HepG2 (cell line): ENCODE measurements around the gene YJEFN3. TPM values are rescaled to one million over a fixed set of nuclear protein-coding genes. Genes with fewer than 3 reads are reported as not detected.

Experiments
- ATAC-seq: fragments of 200-7000 bp; cut with Tn5 transposase; 3 replicates; pipeline ENCODE4 v1.9.1; 2020; ENCODE audit warnings: mild to moderate bottlenecking, moderate library complexity
- BruUV-seq: library from RNA; stranded (reverse); fragments of 400-500 nt; replicated peaks from 2 replicates; lab custom pipeline; 2021; lab: Mats Ljungman, UMichigan
- CTCF ChIA-PET: fragments of 300-600 bp; formaldehyde crosslinking; extraction: SDS; loops from one replicate; lab custom pipeline; 2021; ENCODE audit warnings: low total read pairs, inconsistent platforms, low intra/inter-chr PET ratio; lab: Yijun Ruan, JAX
- POLR2A ChIA-PET: fragments of 350-600 bp; sonication (Branson Sonifier 250); formaldehyde crosslinking; loops from one replicate; lab custom pipeline; 2020; ENCODE audit warnings: antibody characterized with exemption, inconsistent platforms; lab: Yijun Ruan, JAX
- DNase-seq: peaks from one replicate; pipeline ENCODE4 v3.0.0-alpha.2; 2015; ENCODE audit warnings: low spot score
- FAIRE-seq: peaks from 3 replicates; lab custom pipeline; 2011; peaks lifted over from hg19 to GRCh38; lab: Jason Lieb, UNC
- H2AFZ ChIP-seq: one replicate; pipeline ENCODE4 v1.6.1; 2011; ENCODE audit warnings: low read length, inconsistent platforms
- H3K27ac ChIP-seq: fragments of 300-600 bp; 3 replicates; pipeline ENCODE4 v1.8.0; 2011; ENCODE audit warnings: mixed run types, mild to moderate bottlenecking, mixed read lengths, low read length, inconsistent platforms; ENCODE audit not compliant: insufficient read depth; ENCODE audit errors: extremely low read length
- H3K27me3 ChIP-seq, 2 experiments: fragments of 200-600 bp in 1 of 2; 2 replicates in 1 of 2; 3 replicates in 1 of 2; pipeline versions ENCODE4 v1.6.0 to v1.8.0; 2011; ENCODE audit warnings: low read length in 2 of 2, mild to moderate bottlenecking in 2 of 2, moderate library complexity in 2 of 2, inconsistent platforms in 1 of 2; ENCODE audit not compliant: insufficient read depth in 2 of 2, control insufficient read depth in 1 of 2
- H3K36me3 ChIP-seq, 2 experiments: fragments of 200-600 bp in 1 of 2; replicated peaks in 1 of 2; 2 replicates in 1 of 2; 3 replicates in 1 of 2; pipeline versions ENCODE4 v1.5.1 to v1.8.0; 2011; ENCODE audit warnings: low read length in 2 of 2, inconsistent platforms in 1 of 2; ENCODE audit not compliant: insufficient read depth in 2 of 2, control insufficient read depth in 1 of 2
- H3K4me1 ChIP-seq: 2 replicates; pipeline ENCODE4 v1.5.1; 2012; ENCODE audit warnings: low read length, inconsistent platforms; ENCODE audit not compliant: insufficient read depth
- H3K4me2 ChIP-seq: 2 replicates; pipeline ENCODE4 v1.6.0; 2011; ENCODE audit warnings: low read depth, low read length, inconsistent platforms
- H3K4me3 ChIP-seq, 3 experiments: fragments of 200-600 bp in 1 of 3; sonication (generic), shearing (Covaris generic) in 1 of 3; replicated peaks in 1 of 3; 2 replicates each; pipeline ENCODE4 v1.5.1; 2011 to 2016; ENCODE audit warnings: low read length in 3 of 3, inconsistent platforms in 2 of 3, low read depth in 2 of 3, mild to moderate bottlenecking in 2 of 3, control low read depth in 1 of 3, mixed read lengths in 1 of 3; ENCODE audit not compliant: insufficient read depth in 1 of 3
- H3K79me2 ChIP-seq: one replicate; pipeline ENCODE4 v1.6.1; 2011; ENCODE audit warnings: low read length, inconsistent platforms; ENCODE audit not compliant: insufficient read depth
- H3K9ac ChIP-seq: 2 replicates; pipeline ENCODE4 v1.6.0; 2011; ENCODE audit warnings: mild to moderate bottlenecking, low read depth, low read length, inconsistent platforms; ENCODE audit not compliant: insufficient read depth
- H3K9me3 ChIP-seq: 2 replicates; pipeline ENCODE4 v1.5.1; 2012; ENCODE audit warnings: mild to moderate bottlenecking, low read length
- H4K20me1 ChIP-seq: 2 replicates; pipeline ENCODE4 v1.6.0; 2011; ENCODE audit warnings: inconsistent platforms, mild to moderate bottlenecking, low read length, moderate library complexity; ENCODE audit not compliant: insufficient read depth
- DDIT3 ChIP-seq: sonication (generic); formaldehyde crosslinking; IDR thresholded peaks from 2 replicates; pipeline ENCODE4 v1.4.0; 2020; ENCODE audit warnings: mild to moderate bottlenecking, missing genetic modification reagents
- GTF3A ChIP-seq: sonication (generic); formaldehyde crosslinking; conservative IDR thresholded peaks from 2 replicates; pipeline ENCODE4 v1.4.0; 2020; ENCODE audit warnings: mild to moderate bottlenecking, missing genetic modification reagents
- HHEX ChIP-seq: IDR thresholded peaks from 2 replicates; pipeline ENCODE4 v1.6.1; 2016; ENCODE audit warnings: control low read depth
- LCORL ChIP-seq, 2 experiments: fragments of 450-650 bp in 1 of 2; sonication (generic) in 1 of 2; formaldehyde crosslinking in 1 of 2; IDR thresholded peaks; 2 replicates each; pipeline versions ENCODE4 v1.5.0 to v1.6.1; 2017 to 2020; ENCODE audit warnings: antibody characterized with exemption in 1 of 2, missing genetic modification reagents in 1 of 2
- PBX2 ChIP-seq: IDR thresholded peaks from 2 replicates; pipeline ENCODE4 v1.6.1; 2016; ENCODE audit warnings: control low read depth
- RERE ChIP-seq: IDR thresholded peaks from 2 replicates; pipeline ENCODE4 v1.6.1; 2016; ENCODE audit warnings: low read depth, missing genetic modification reagents, missing compliant biosample characterization
- RFXANK ChIP-seq: IDR thresholded peaks from 2 replicates; pipeline ENCODE4 v1.6.1; 2016
- SSRP1 ChIP-seq: IDR thresholded peaks from 2 replicates; pipeline ENCODE4 v1.6.1; 2016; ENCODE audit warnings: control low read depth
- ZNF720 ChIP-seq: sonication (generic); formaldehyde crosslinking; IDR thresholded peaks from 2 replicates; pipeline ENCODE4 v1.4.0; 2020; ENCODE audit warnings: missing genetic modification reagents
- ZXDC ChIP-seq: sonication (generic); formaldehyde crosslinking; IDR thresholded peaks from 2 replicates; pipeline ENCODE4 v1.5.0; 2020; ENCODE audit warnings: mild to moderate bottlenecking, missing genetic modification reagents
- whole genome bisulfite sequencing: methylation state at CpG from one replicate; pipeline ENCODE4 v1.1.6; 2017; ENCODE audit warnings: low lambda C conversion rate; 5-methylcytosine and 5-hydroxymethylcytosine counted together
- in situ Hi-C: cut with HindIII; loops from 2 replicates; pipeline ENCODE4 v1.10.0; 2017; ENCODE audit warnings: low pct_unique_long_range_greater_than_20kb; ENCODE audit not compliant: extremely low pct_ligation_motif_present
- intact Hi-C: fragments of 100-400 bp; cut with micrococcal nuclease; formaldehyde crosslinking; loops from one replicate; pipeline ENCODE4 v1.10.0; 2022; ENCODE audit not compliant: unreplicated experiment
- polyA plus RNA-seq, 8 experiments: library from polyadenylated mRNA; depleted of rRNA in 3 of 8; stranded (reverse) in 7 of 8; unstranded in 1 of 8; fragments of >200 nt; fragmentation: Illumina TruSeq in 4 of 8; extraction: Trizol in 4 of 8; gene quantifications; 2 replicates each; pipeline versions ENCODE4 v1.2.1 to v1.2.3, GENCODE V29; 2011 to 2016; ENCODE audit warnings: low read depth in 4 of 8, missing spikeins in 1 of 8, mixed read lengths in 1 of 8; ENCODE audit not compliant: insufficient read depth in 1 of 8
- total RNA-seq, 5 experiments: library from RNA; depleted of rRNA; stranded (reverse); fragments of >200 nt; fragmentation: Illumina TruSeq; extraction: Trizol; gene quantifications; 2 replicates each; pipeline ENCODE4 v1.2.3, GENCODE V29; 2016; ENCODE audit warnings: low read depth in 1 of 5

YJEFN3 gene
- total and polyA plus RNA-seq, 2 of the 13 experiments (the other 11 are each of a cell fraction or from before 2014, with no cell fraction given), result 0.89 to 4.0 TPM

GRCh38 chr19:19582471-19582870 is 53.8 kb downstream of the YJEFN3 start:
- H3K36me3 ChIP-seq, result no peaks in the 10 kb centered on the region
- intact Hi-C loops, result no loop called here
- H2AFZ ChIP-seq, result no peak overlapping the region
- no peak overlapping the region for H3K4me2 ChIP-seq
- DNase-seq (no peak), ATAC-seq (no peak), FAIRE-seq (no peak)
- no TSS peak for BruUV-seq
- no peaks in the 10 kb centered on the region for H4K20me1 ChIP-seq
- H3K9me3 ChIP-seq, result no peaks in the 10 kb centered on the region
- CTCF ChIA-PET, result no interaction called here
- H3K4me3 ChIP-seq, result no peak overlapping the region
- POLR2A ChIA-PET, result no interaction called here
- H3K27me3 ChIP-seq, result peaks cover 0 to 6% of the 10 kb centered on the region in 2 experiments; a peak in 3 of 5 replicates
- no peak overlapping the region for H3K9ac ChIP-seq
- H3K4me1 ChIP-seq, result no peaks in the 10 kb centered on the region
- no peak overlapping the region for H3K27ac ChIP-seq
- TF ChIP-seq LCORL (IDR thresholded peaks at IDR 0.05) (no peak), LCORL (CRISPR knock-in tag; IDR thresholded peaks at IDR 0.05) (no peak), ZNF720 (CRISPR knock-in tag) (no peak), SSRP1 (no peak), GTF3A (CRISPR knock-in tag) (no peak), RFXANK (no peak), DDIT3 (CRISPR knock-in tag) (no peak)
- 19% methylated on average over 3 of the region's 6 CpGs for WGBS
- in situ Hi-C loops, result no loop called here
- no peaks in the 10 kb centered on the region for H3K79me2 ChIP-seq

- DNase-seq (no peak), ATAC-seq (no peak), FAIRE-seq (no peak)
- Histone ChIP-seq H3K79me2 (no peaks in the 10 kb centered on the region), H3K4me1 (no peaks in the 10 kb centered on the region), H3K9me3 (no peaks in the 10 kb centered on the region), H3K27ac (no peak overlapping the region), H3K27me3 (peaks cover 0 to 5% of the 10 kb centered on the region in 2 experiments; a peak in 2 of 5 replicates), H3K9ac (no peak overlapping the region), H3K4me2 (no peak overlapping the region), H3K36me3 (no peaks in the 10 kb centered on the region), H2AFZ (no peak overlapping the region), H4K20me1 (no peaks in the 10 kb centered on the region), H3K4me3 (no peak overlapping the region)
- WGBS, result 29% methylated on average over 5 of the region's 6 CpGs
- no TSS peak for BruUV-seq
- ChIA-PET CTCF (no interaction called here), POLR2A (no interaction called here)
- intact Hi-C loops, result no loop called here
- in situ Hi-C loops, result no loop called here
- no peak for TF ChIP-seq ZXDC (CRISPR knock-in tag)
- no peak for TF ChIP-seq PBX2 (CRISPR knock-in tag)
- TF ChIP-seq RERE (CRISPR knock-in tag), result no peak
- TF ChIP-seq HHEX (CRISPR knock-in tag), result no peak
Measured at GRCh38 chr19:19584356-19584755, 55.6 kb downstream of the YJEFN3 start.
